ENCODE measurements around the gene CDC25A. TPM values are rescaled to one million over a fixed set of nuclear protein-coding genes. Genes with fewer than 3 reads are reported as not detected.
A peak's percentile ranks its signal among the peaks of the same experiment; 100 is the strongest.

CDC25A gene
- total and polyA plus RNA-seq, 2 of the 13 experiments (the other 11 are each of a cell fraction or from before 2014, with no cell fraction given), result 7.9 to 45.4 TPM

GRCh38 chr3:48187579-48188265 is 495 bp downstream of the CDC25A start (continued):
- TF ChIP-seq, protein P1, sequence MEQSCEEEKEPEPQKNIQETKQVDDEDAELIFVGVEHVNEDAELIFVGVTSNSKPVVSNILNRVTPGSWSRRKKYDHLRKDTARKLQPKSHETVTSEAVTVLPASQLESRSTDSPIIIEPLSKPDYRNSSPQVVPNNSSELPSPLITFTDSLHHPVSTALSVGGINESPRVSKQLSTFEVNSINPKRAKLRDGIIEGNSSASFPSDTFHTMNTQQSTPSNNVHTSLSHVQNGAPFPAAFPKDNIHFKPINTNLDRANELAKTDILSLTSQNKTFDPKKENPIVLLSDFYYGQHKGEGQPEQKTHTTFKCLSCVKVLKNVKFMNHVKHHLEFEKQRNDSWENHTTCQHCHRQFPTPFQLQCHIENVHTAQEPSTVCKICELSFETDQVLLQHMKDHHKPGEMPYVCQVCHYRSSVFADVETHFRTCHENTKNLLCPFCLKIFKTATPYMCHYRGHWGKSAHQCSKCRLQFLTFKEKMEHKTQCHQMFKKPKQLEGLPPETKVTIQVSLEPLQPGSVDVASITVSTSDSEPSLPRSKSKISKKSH (CRISPR knock-in tag; IDR thresholded peaks at IDR 0.05; ENCODE audit: borderline replicate concordance), result 0 out of 2 replicates have a peak, but pooled peaks have one; percentile 5
- TF ChIP-seq, protein P2, sequence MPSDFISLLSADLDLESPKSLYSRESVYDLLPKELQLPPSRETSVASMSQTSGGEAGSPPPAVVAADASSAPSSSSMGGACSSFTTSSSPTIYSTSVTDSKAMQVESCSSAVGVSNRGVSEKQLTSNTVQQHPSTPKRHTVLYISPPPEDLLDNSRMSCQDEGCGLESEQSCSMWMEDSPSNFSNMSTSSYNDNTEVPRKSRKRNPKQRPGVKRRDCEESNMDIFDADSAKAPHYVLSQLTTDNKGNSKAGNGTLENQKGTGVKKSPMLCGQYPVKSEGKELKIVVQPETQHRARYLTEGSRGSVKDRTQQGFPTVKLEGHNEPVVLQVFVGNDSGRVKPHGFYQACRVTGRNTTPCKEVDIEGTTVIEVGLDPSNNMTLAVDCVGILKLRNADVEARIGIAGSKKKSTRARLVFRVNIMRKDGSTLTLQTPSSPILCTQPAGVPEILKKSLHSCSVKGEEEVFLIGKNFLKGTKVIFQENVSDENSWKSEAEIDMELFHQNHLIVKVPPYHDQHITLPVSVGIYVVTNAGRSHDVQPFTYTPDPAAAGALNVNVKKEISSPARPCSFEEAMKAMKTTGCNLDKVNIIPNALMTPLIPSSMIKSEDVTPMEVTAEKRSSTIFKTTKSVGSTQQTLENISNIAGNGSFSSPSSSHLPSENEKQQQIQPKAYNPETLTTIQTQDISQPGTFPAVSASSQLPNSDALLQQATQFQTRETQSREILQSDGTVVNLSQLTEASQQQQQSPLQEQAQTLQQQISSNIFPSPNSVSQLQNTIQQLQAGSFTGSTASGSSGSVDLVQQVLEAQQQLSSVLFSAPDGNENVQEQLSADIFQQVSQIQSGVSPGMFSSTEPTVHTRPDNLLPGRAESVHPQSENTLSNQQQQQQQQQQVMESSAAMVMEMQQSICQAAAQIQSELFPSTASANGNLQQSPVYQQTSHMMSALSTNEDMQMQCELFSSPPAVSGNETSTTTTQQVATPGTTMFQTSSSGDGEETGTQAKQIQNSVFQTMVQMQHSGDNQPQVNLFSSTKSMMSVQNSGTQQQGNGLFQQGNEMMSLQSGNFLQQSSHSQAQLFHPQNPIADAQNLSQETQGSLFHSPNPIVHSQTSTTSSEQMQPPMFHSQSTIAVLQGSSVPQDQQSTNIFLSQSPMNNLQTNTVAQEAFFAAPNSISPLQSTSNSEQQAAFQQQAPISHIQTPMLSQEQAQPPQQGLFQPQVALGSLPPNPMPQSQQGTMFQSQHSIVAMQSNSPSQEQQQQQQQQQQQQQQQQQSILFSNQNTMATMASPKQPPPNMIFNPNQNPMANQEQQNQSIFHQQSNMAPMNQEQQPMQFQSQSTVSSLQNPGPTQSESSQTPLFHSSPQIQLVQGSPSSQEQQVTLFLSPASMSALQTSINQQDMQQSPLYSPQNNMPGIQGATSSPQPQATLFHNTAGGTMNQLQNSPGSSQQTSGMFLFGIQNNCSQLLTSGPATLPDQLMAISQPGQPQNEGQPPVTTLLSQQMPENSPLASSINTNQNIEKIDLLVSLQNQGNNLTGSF (CRISPR knock-in tag; IDR thresholded peaks at IDR 0.05), result no peak
- TF ChIP-seq ZNF468 (CRISPR knock-in tag; IDR thresholded peaks at IDR 0.05), result 0 out of 2 replicates have a peak, but pooled peaks have one; percentile 45
- no peak for TF ChIP-seq SNRNP70 (IDR thresholded peaks at IDR 0.05; ENCODE audit: low read depth, low read length)
- TF ChIP-seq ZNF746 (CRISPR knock-in tag; IDR thresholded peaks at IDR 0.05), result no peak
- no peak for TF ChIP-seq ZNF703 (CRISPR knock-in tag; IDR thresholded peaks at IDR 0.05; ENCODE audit: borderline replicate concordance)
- no peak for TF ChIP-seq MAFF (IDR thresholded peaks at IDR 0.05; ENCODE audit: low read depth, low read length)
- TF ChIP-seq ZNF678 (CRISPR knock-in tag; IDR thresholded peaks at IDR 0.05), result no peak
- no peak for TF ChIP-seq ZNF737 (CRISPR knock-in tag; IDR thresholded peaks at IDR 0.05; ENCODE audit: borderline replicate concordance)
- peak; percentile 48; the same call in 1 of the 2 replicates for TF ChIP-seq NRL (CRISPR knock-in tag; IDR thresholded peaks at IDR 0.05; ENCODE audit: borderline replicate concordance)
- no peak for TF ChIP-seq SIX4 (CRISPR knock-in tag; IDR thresholded peaks at IDR 0.05)
- TF ChIP-seq, protein P3, sequence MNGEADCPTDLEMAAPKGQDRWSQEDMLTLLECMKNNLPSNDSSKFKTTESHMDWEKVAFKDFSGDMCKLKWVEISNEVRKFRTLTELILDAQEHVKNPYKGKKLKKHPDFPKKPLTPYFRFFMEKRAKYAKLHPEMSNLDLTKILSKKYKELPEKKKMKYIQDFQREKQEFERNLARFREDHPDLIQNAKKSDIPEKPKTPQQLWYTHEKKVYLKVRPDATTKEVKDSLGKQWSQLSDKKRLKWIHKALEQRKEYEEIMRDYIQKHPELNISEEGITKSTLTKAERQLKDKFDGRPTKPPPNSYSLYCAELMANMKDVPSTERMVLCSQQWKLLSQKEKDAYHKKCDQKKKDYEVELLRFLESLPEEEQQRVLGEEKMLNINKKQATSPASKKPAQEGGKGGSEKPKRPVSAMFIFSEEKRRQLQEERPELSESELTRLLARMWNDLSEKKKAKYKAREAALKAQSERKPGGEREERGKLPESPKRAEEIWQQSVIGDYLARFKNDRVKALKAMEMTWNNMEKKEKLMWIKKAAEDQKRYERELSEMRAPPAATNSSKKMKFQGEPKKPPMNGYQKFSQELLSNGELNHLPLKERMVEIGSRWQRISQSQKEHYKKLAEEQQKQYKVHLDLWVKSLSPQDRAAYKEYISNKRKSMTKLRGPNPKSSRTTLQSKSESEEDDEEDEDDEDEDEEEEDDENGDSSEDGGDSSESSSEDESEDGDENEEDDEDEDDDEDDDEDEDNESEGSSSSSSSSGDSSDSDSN (CRISPR knock-in tag; IDR thresholded peaks at IDR 0.05), result peak; percentile 82
- no peak for TF ChIP-seq TFE3 (CRISPR knock-in tag; IDR thresholded peaks at IDR 0.05)
- TF ChIP-seq CENPX (CRISPR knock-in tag; IDR thresholded peaks at IDR 0.05), result no peak
- no peak for TF ChIP-seq ZNF3 (CRISPR knock-in tag; IDR thresholded peaks at IDR 0.05)
- TF ChIP-seq GFI1 (CRISPR knock-in tag; IDR thresholded peaks at IDR 0.05; ENCODE audit: borderline replicate concordance), result peak; percentile 17; the same call in 1 of the 2 replicates
- TF ChIP-seq ZNF629 (CRISPR knock-in tag; conservative IDR thresholded peaks at IDR 0.05), result no peak
- no peak for TF ChIP-seq NFRKB (IDR thresholded peaks at IDR 0.05)
- no peak for TF ChIP-seq ZNF580 (CRISPR knock-in tag; IDR thresholded peaks at IDR 0.05; ENCODE audit: borderline replicate concordance, low read depth)
